ENCODE results near the gene NR1H2.

The NR1H2 gene

DNA sequence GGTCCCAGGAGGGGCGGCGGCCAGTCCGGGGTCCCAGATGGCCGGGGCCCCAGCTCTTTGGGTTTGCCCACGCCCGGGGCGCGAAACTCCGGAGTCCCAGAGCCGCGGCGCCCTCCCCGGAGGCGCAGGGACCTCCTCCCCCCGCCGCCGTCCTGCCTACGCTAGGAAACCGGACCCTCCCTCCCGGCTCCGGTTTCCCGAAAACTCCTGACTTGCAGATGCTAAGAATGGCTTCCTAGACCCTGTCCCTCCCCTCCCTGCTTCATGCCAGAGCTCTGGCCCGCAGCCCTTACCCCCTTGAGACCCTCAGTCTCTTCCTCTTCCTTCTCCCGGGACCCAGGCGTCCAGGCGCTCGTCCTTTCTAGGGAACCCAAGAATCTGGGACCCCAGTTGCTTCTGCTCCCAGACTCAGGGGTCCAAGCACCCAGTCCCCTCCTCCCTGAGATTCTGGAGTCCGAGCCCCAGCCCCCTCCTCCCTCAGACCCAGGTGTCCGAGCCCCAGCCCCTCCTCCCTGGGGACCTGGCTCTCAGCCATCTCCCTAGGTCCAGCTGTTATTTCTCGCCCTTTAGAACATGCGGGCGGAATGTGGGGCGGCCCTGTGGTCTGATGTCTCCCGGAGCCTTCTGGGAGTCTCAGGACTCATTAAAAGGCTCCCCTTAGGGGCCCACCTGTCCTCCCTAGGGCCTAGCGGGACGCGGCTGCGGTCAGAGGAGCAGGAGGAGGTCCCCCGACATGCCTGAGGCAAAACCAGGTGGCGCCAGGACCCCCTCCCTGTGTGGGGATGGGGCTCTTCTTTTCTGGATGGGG is 56.2 kb downstream of the NR1H2 start, which contains the start of gene MYBPC2:
Gene MYBPC2, plus strand, starts transcription at position 672 of the 808 bp plus-strand sequence. Its CDS starts 62 bp downstream, at position 734.
- no peak for TF ChIP-seq FOXP2 (optimal IDR thresholded peaks at IDR 0.05; ENCODE audit: borderline replicate concordance, extremely low read depth, extremely low read length, insufficient read depth)
- TF ChIP-seq POLR2AphosphoS5 (IDR thresholded peaks at IDR 0.05; ENCODE audit: low read depth, low read length): no peak
- TF ChIP-seq, protein P1, sequence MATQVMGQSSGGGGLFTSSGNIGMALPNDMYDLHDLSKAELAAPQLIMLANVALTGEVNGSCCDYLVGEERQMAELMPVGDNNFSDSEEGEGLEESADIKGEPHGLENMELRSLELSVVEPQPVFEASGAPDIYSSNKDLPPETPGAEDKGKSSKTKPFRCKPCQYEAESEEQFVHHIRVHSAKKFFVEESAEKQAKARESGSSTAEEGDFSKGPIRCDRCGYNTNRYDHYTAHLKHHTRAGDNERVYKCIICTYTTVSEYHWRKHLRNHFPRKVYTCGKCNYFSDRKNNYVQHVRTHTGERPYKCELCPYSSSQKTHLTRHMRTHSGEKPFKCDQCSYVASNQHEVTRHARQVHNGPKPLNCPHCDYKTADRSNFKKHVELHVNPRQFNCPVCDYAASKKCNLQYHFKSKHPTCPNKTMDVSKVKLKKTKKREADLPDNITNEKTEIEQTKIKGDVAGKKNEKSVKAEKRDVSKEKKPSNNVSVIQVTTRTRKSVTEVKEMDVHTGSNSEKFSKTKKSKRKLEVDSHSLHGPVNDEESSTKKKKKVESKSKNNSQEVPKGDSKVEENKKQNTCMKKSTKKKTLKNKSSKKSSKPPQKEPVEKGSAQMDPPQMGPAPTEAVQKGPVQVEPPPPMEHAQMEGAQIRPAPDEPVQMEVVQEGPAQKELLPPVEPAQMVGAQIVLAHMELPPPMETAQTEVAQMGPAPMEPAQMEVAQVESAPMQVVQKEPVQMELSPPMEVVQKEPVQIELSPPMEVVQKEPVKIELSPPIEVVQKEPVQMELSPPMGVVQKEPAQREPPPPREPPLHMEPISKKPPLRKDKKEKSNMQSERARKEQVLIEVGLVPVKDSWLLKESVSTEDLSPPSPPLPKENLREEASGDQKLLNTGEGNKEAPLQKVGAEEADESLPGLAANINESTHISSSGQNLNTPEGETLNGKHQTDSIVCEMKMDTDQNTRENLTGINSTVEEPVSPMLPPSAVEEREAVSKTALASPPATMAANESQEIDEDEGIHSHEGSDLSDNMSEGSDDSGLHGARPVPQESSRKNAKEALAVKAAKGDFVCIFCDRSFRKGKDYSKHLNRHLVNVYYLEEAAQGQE (IDR thresholded peaks at IDR 0.05; ENCODE audit: insufficient read depth in 1 of 2, low read depth in 2 of 2, low read length in 2 of 2): no peak

Data from PFSK-1 (cell line).